GM21786 (cell line): Measurements from ENCODE around the gene GSDMA.
"Not testable (repeated sequence)": the region's sequence is repeated elsewhere in the genome, so short reads cannot be mapped to it uniquely, and the experiment has no call there.

Experiments used
- ATAC-seq: cut with Tn5 transposase; IDR thresholded peaks from one replicate; pipeline ENCODE4 v1.9.1; 2021; ENCODE audit not compliant: unreplicated experiment

The GSDMA gene

DNA sequence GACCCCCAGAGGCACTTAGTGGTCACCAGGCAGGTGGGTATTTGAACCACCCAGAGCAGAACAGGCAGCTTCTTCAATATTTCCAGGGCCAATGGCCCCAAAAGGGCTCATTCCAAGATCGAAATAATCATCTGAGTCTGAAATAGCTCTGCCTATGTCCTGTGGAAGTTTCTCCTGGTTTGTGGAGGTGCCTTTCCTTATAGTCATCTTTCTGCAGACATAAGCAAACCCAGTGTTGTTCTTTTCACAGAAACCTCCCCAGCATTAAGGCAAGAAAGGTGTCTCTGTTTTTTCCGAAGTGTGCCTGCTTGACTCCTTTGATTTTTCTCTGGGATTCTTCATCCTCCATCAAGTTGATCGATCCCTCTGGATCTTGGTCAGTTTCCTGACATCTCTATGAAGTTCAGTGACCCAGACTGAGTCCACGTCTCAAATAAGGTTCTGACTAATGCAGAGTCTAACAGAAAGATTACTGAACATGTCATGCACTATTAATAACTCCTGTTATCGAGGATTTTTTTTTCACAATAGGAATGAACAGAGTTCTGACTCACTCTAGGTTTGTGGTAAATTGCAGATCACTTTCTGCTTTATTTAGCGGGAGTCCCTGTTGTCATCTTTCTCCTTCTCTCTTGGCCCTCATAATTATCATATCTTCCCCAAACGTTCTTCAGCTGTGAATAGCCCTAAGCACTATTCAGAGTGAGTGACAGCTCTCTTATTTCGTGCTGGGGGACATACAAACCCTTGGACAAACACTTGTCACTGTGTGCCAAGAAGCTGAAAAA is 33.8 kb upstream of the GSDMA start:
- ATAC-seq = no peak

DNA sequence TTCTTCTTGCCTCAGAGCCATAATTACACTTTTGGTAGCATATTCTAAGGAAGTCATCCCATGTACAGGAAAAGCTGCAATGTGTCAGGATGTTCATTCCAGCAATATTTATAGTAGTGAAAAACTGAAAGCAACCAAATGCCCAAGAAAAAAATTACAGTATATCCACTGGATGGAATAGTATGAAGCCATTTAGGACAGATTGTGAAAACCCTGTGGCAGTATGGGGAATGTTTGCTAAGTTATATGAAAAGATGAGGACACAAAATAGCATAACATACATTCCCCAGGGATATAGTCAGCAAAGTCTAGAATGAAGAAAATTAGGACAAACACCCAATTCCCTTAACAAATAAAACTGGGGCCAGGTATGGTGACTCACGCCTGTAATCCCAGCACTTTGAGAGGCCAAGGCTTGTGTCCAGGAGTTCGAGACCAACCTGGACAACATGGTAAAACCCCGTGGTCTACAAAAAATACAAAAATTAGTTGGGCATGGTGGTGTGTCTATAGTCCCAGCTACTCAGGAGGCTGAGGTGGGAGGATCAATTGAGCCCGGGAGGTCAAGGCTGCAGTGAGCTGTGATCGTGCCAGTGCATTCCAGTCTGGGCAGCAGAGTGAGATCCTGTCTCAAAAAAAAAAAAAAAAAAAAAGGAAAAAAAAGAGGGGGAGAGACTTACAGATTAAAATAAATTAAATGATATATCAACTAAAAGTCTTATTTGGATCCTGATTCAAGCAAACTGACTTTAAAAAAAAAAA is 33.0 kb upstream of the GSDMA start:
- ATAC-seq = no peak

DNA sequence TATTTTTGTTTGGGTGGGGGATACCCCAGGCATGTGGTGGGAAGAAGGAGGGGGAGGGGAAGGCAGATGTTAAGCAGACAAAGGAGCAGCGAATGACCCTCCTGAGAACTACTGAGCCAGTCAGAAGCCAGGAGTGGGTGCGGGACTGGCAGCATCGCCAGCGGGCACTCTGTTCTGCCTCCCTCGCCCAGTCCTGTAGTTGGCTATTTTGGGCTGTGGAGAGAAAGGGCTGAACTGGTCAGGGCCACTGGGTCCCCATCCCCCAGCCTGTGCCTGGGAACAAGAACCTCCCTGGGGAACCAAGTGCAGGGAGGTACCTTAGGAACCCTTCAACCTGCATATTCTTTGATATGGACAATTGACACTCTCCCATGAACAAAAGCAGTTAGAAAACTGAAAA is 28.9 kb upstream of the GSDMA start:
- ATAC-seq = no peak

GRCh38 chr17:39934324-39934723 is 28.5 kb upstream of the GSDMA start:
- ATAC-seq = no peak

DNA sequence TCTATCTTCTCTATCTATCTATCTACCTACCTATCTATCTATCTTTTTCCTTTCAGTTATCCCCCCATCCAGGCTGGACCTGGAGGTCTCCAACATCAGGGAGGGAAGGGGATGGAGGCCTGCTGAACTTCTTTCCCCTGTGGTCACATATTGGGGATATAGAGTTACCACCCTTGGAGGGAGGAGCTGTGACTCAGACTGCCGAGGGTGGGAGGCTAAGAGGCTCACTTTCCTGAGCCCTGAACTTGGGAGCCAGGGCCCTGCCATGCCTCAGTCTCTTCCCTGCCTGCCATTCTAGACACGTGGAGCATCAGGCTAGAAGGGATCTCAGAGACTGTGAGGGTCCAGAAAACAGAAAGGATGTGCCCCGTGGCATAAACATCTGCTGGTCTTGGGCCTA is 26.9 kb upstream of the GSDMA start:
- no peak for ATAC-seq

DNA sequence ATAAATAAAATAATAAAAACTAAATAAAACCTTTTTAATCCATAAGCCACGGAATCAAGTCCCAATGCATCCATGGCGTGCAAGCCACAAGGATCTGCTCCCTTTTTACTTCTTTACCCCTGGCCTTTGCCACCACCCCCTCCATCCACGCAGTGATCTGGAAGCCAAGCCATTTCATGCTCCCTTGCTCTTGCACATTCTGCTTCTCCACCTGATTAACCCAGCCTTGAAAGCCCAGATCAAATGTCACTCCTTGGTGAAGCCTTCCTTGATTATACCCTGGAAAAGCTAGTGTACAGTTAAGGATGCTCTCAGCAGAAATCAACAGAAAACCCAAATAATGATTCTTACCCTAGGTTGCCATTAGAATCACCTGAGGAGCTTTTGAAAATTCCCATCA is 25.4 kb upstream of the GSDMA start:
- ATAC-seq = no peak

DNA sequence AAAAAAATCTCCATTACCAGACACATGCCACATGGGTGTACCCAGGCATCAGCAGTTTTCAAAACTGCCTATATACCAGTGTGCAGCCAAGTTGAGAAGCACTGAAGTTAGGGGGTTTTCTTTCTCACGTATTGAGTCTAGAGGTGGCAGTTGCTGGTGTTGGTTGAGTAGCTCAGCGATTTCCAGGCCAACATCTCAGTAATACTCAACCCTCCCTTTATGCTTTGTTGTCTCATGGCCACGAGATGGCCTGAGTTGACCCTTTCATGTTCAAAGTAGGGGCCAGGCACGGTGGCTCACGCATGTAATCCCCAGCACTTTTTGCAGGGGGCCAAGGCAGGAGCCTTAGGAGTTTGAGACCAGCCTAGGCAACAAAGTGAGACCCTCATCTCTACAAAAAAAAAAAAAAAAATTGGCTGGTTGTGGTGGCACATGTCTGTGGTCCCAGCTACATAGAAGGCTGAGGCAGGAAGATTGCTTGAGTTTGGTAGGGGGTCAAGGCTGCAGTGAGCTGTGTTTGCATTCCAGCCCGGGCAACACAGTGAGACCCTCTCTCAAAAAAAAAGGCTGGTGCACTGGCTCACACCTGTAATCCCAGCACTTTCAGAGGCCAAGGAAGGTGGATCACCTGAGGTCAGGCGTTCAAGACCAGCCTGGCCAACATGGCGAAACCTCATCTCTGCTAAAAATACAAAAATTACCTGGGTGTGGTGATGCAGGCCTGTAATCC is 24.5 kb upstream of the GSDMA start:
- no peak for ATAC-seq

- no peak for ATAC-seq
Observed at GRCh38 chr17:39939106-39939505, 23.7 kb upstream of the GSDMA start.

GRCh38 chr17:39939588-39940419 is 23.0 kb upstream of the GSDMA start:
- peak; percentile 58 for ATAC-seq

DNA sequence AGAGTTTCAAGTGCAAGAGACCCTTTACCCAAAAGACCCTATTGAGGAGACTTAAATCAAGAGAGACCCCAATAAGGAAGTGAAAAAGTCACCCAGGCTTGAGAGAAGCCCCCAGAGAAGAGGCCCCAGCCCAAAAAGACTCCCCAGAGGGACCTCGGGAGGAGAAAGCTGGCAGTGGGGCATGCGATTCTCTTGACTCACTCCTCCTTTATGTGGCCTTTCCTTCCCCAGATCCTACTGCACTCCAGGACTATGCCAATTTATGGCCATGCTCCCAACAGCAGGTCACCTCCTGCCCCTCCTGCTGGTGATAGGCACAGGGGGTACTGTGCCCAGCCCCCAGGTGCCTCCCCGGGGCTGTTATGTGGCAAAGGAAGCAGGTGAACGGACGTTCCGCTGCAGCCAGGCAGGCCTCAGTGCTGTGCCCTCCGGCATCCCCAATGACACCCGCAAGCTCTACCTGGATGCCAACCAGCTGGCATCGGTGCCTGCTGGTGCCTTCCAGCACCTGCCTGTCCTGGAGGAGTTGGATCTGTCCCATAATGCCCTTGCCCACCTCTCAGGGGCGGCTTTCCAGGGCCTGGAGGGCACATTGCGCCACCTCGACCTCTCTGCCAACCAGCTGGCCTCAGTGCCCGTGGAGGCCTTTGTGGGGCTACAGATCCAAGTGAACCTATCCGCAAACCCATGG is 19.0 kb upstream of the GSDMA start:
- ATAC-seq = no peak

GRCh38 chr17:39944393-39944711 is 18.5 kb upstream of the GSDMA start:
- no peak for ATAC-seq

DNA sequence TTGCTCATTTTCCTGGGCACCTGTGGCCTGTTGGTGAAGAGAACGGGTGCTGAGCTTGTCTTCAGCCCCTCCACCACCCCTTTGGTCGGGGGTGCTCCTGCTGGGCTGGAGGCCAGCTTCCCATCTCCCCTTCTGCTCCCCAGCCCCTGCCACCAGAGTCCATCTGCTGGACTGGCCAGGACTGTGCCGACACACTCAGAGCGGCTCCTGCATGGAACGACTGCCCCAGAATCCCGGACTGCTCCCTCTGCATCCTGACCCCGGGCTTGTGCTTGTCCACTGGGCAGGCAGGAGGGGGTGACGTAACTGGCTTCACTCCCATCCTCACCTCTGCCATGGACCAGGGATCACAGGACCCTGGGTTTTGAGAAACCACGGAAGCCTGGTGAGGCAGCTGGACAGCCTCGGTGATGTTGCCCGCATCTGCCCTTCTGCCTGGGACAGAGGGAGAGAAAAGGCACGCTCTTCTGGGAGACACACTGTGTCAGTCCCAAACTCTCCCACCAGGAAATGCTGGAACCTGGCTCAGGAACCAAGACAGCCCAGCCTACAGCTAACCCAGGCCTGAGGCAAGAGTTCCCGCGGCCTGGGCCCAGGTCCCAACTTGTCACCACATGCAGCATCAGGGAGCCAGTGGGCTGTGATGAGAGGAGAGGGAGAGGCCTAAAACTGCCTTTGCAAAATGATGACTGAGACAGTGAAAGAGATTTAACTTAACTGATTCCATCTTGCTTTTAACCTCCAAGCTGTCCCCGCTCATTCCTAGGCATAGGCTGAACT is 16.1 kb upstream of the GSDMA start:
- no peak for ATAC-seq

DNA sequence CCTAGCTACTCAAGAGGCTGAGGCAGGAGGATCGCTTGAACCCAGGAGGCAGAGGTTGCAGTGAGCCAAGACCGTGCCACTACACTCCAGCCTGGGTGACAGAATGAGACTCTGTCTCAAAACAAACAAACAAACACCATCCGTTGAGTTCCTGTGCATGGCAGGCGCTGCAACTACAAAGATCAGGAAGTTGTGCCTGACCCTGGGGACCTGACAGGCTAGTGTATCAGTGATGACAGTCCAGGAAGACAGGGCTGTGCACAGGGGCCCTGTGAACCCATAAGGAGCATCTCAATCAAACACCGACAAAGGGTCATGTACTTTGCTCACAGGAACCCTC is 14.3 kb upstream of the GSDMA start:
- ATAC-seq = not testable (repeated sequence)

DNA sequence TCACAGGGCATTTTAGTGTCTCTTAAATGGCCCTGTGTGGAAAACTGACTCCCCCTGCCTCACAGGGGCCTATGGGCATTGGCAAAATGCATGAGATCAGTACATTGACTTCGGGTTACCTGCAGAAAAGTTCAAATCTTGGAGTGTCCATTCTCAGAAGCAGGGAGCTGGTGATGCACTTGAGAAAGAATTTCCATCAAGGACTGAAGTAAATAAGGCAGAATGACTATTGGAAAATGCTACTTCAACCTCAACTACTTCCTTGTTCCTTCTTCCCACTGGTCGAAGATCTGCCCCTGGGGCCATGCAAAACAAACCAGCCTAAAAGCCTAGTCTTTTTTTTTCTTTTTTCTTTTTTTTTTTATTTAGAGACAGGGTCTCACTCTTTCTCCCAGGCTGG is 13.8 kb upstream of the GSDMA start:
- no peak for ATAC-seq

DNA sequence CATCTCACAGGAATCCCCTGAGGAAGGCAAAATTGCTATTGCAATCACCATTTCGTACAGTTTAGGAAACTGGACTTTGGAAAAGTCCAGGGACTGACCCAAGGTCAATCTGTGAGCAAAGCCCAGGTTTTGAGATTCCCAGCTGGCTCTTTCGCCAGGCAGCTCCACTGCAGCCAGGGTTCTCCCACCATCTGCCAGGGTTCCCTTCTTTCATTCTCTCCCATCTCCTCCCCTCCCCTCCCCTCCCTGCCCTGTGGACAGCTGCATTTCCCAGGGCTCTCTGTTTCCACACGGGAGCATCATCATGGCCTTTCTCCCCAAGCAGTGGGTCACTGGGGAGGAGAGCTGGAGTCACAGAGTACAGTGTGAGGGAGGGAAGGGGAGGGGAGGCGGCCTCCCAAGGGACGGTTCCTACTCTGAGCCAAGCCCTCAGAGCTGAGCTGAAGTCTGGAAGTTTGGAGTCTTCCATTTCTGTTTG is 11.9 kb upstream of the GSDMA start:
- ATAC-seq = no peak

- ATAC-seq = peak; percentile 11
Observed at GRCh38 chr17:39951924-39952679, 10.7 kb upstream of the GSDMA start.

GRCh38 chr17:39952680-39953470 is 9.9 kb upstream of the GSDMA start:
- ATAC-seq = peak; percentile 82

GRCh38 chr17:39953471-39953888 is 9.3 kb upstream of the GSDMA start:
- ATAC-seq = no peak
